DMS114 treated with DMSO at 0.1 percent for 48 hours (cell line): ENCODE measurements around the gene KLF6.

Source experiments
- DNase-seq: peaks from one replicate; lab custom pipeline; 2025; ENCODE audit not compliant: unreplicated experiment; lab: John Stamatoyannopoulos, UW

KLF6 gene

GRCh38 chr10:3757638-3758490 lies 27.1 kb downstream of the KLF6 start:
- DNase-seq: no peak

GRCh38 chr10:3757250-3757637 lies 27.8 kb downstream of the KLF6 start:
- no peak for DNase-seq

- DNase-seq: no peak
Measured at GRCh38 chr10:3756360-3756740, 28.7 kb downstream of the KLF6 start.

- DNase-seq: no peak
Measured at GRCh38 chr10:3755440-3756359, 29.3 kb downstream of the KLF6 start.

- DNase-seq: no peak
Measured at GRCh38 chr10:3754727-3755439, 30.1 kb downstream of the KLF6 start.

- DNase-seq: no peak
Measured at GRCh38 chr10:3750854-3751253, 34.2 kb downstream of the KLF6 start.

- no peak for DNase-seq
Measured at GRCh38 chr10:3750006-3750816, 34.8 kb downstream of the KLF6 start.

GRCh38 chr10:3749600-3749999 lies 35.4 kb downstream of the KLF6 start:
- DNase-seq: no peak

- no peak for DNase-seq
Measured at GRCh38 chr10:3749011-3749410, 36.0 kb downstream of the KLF6 start.

GRCh38 chr10:3748484-3748883 lies 36.5 kb downstream of the KLF6 start:
- no peak for DNase-seq

- DNase-seq: no peak
Measured at GRCh38 chr10:3747984-3748383, 37.0 kb downstream of the KLF6 start.

GRCh38 chr10:3747248-3747960 lies 37.6 kb downstream of the KLF6 start:
- no peak for DNase-seq

GRCh38 chr10:3746634-3747033 lies 38.4 kb downstream of the KLF6 start:
- no peak for DNase-seq

GRCh38 chr10:3745521-3745920 lies 39.5 kb downstream of the KLF6 start:
- no peak for DNase-seq

- no peak for DNase-seq
Measured at GRCh38 chr10:3741688-3742461, 43.1 kb downstream of the KLF6 start.

- DNase-seq: no peak
Measured at GRCh38 chr10:3740157-3740871, 44.7 kb downstream of the KLF6 start.

- DNase-seq: no peak
Measured at GRCh38 chr10:3738855-3739350, 46.1 kb downstream of the KLF6 start.

- DNase-seq: no peak
Measured at GRCh38 chr10:3737864-3738263, 47.1 kb downstream of the KLF6 start.
